ENCODE data around the gene RNF41. TPM values are rescaled to one million over a fixed set of nuclear protein-coding genes. Genes with fewer than 3 reads are reported as not detected.
"Not testable (repeated sequence)": the region's sequence is repeated elsewhere in the genome, so short reads cannot be mapped to it uniquely, and the experiment has no call there.

The RNF41 gene
- polyA plus RNA-seq, 1 donor = 42.7 TPM

GRCh38 chr12:56165369-56165768 is 56.4 kb downstream of the RNF41 start:
- DNase-seq (ENCODE audit: low read depth) = no peak

GRCh38 chr12:56164345-56164729 is 57.4 kb downstream of the RNF41 start:
- DNase-seq (ENCODE audit: low read depth) = no peak

- DNase-seq (ENCODE audit: low read depth) = no peak
Observed at GRCh38 chr12:56163533-56164344, 58.0 kb downstream of the RNF41 start.

GRCh38 chr12:56162468-56163290 is 59.0 kb downstream of the RNF41 start:
- no peak for DNase-seq (ENCODE audit: low read depth)

- DNase-seq (ENCODE audit: low read depth) = no peak
Observed at GRCh38 chr12:56161690-56162351, 59.9 kb downstream of the RNF41 start.

GRCh38 chr12:56160894-56161689 is 60.6 kb downstream of the RNF41 start:
- no peak for DNase-seq (ENCODE audit: low read depth)

GRCh38 chr12:56160193-56160763 is 61.4 kb downstream of the RNF41 start:
- DNase-seq (ENCODE audit: low read depth) = no peak

- DNase-seq (ENCODE audit: low read depth) = no peak
Observed at GRCh38 chr12:56159482-56160192, 62.1 kb downstream of the RNF41 start.

GRCh38 chr12:56158926-56159461 is 62.7 kb downstream of the RNF41 start:
- no peak for DNase-seq (ENCODE audit: low read depth)

- DNase-seq (ENCODE audit: low read depth) = peak; percentile 98
Observed at GRCh38 chr12:56158029-56158925, 63.4 kb downstream of the RNF41 start, which contains the start of gene MYL6. Gene MYL6, plus strand, starts transcription at chr12:56158359. Its CDS starts 43 bp downstream, at chr12:56158402.

- peak; percentile 78 for DNase-seq (ENCODE audit: low read depth)
Observed at GRCh38 chr12:56157201-56158028, 64.3 kb downstream of the RNF41 start.

GRCh38 chr12:56156464-56157200 is 65.1 kb downstream of the RNF41 start:
- not testable (repeated sequence) for DNase-seq (ENCODE audit: low read depth)

- DNase-seq (ENCODE audit: low read depth) = no peak
Observed at GRCh38 chr12:56155256-56155845, 66.4 kb downstream of the RNF41 start.

GRCh38 chr12:56154818-56155217 is 66.9 kb downstream of the RNF41 start:
- DNase-seq (ENCODE audit: low read depth) = no peak

- DNase-seq (ENCODE audit: low read depth) = no peak
Observed at GRCh38 chr12:56154246-56154771, 67.4 kb downstream of the RNF41 start.

GRCh38 chr12:56153678-56154065 is 68.0 kb downstream of the RNF41 start:
- DNase-seq (ENCODE audit: low read depth) = no peak
